Large intestine (tissue), 3 donors: ENCODE results near the gene VPS33B. TPM values are rescaled to one million over a fixed set of nuclear protein-coding genes. Genes with fewer than 3 reads are reported as not detected.

ENCODE experiments used
- DNase-seq, 2 donors: peaks; one replicate each; pipeline versions ENCODE4 v3.0.0 to v3.0.0-alpha.2; 2013
- H3K27ac ChIP-seq: one replicate; pipeline ENCODE4 v1.5.1; 2013; ENCODE audit warnings: low read length
- H3K27me3 ChIP-seq: 2 replicates; pipeline ENCODE4 v1.6.1; 2013; ENCODE audit warnings: low read length; ENCODE audit not compliant: control insufficient read depth, insufficient read depth
- H3K36me3 ChIP-seq: 2 replicates; pipeline ENCODE4 v1.6.1; 2013; ENCODE audit warnings: low read length; ENCODE audit not compliant: control insufficient read depth, insufficient read depth
- H3K4me1 ChIP-seq: one replicate; pipeline ENCODE4 v1.6.1; 2013; ENCODE audit warnings: low read length; ENCODE audit not compliant: control insufficient read depth, insufficient read depth
- H3K4me3 ChIP-seq: one replicate; pipeline ENCODE4 v1.5.1; 2013; ENCODE audit warnings: low read length
- H3K9me3 ChIP-seq: one replicate; pipeline ENCODE4 v1.6.1; 2013; ENCODE audit warnings: mild to moderate bottlenecking, low read depth, low read length, moderate library complexity; ENCODE audit not compliant: control insufficient read depth
- WGBS: methylation state at CpG from one replicate; pipeline ENCODE4 v1.1.5; 2013; ENCODE audit warnings: low lambda C conversion rate; ENCODE audit not compliant: insufficient coverage; 5-methylcytosine and 5-hydroxymethylcytosine counted together
- polyA plus RNA-seq: library from polyadenylated mRNA; unstranded; fragments of 120-200 nt; gene quantifications from one replicate; pipeline ENCODE4 v1.2.1, GENCODE V29; 2013

VPS33B gene
- polyA plus RNA-seq, 1 donor: 14.2 TPM

GRCh38 chr15:90953947-90954711, 68.3 kb downstream of the VPS33B start:
- H3K27me3 ChIP-seq: no peaks in the 10 kb centered on the region
- WGBS: no CpG with 5 or more reads among the region's 16 CpGs
- H3K4me1 ChIP-seq: peaks cover 15% of the 10 kb centered on the region
- H3K4me3 ChIP-seq: peak overlapping the region; percentile 100
- DNase-seq: no peak
- H3K9me3 ChIP-seq: no peaks in the 10 kb centered on the region
- peaks cover 43% of the 10 kb centered on the region for H3K36me3 ChIP-seq
- peak overlapping the region; percentile 96 for H3K27ac ChIP-seq

GRCh38 chr15:90952901-90953677, 69.3 kb downstream of the VPS33B start:
- peaks cover 15% of the 10 kb centered on the region for H3K4me1 ChIP-seq
- WGBS: no CpG with 5 or more reads among the region's 14 CpGs
- no peak overlapping the region for H3K27ac ChIP-seq
- H3K36me3 ChIP-seq: peaks cover 50% of the 10 kb centered on the region
- H3K27me3 ChIP-seq: no peaks in the 10 kb centered on the region
- no peak for DNase-seq
- H3K9me3 ChIP-seq: no peaks in the 10 kb centered on the region
- H3K4me3 ChIP-seq: no peak overlapping the region

- no peak overlapping the region for H3K27ac ChIP-seq
- H3K4me1 ChIP-seq: peaks cover 8% of the 10 kb centered on the region
- no peaks in the 10 kb centered on the region for H3K27me3 ChIP-seq
- no CpG with 5 or more reads among the region's 6 CpGs for WGBS
- DNase-seq: no peak
- no peaks in the 10 kb centered on the region for H3K9me3 ChIP-seq
- H3K4me3 ChIP-seq: no peak overlapping the region
- H3K36me3 ChIP-seq: peaks cover 68% of the 10 kb centered on the region
Measured at GRCh38 chr15:90950676-90951075, 71.7 kb downstream of the VPS33B start.

GRCh38 chr15:90949979-90950675, 72.3 kb downstream of the VPS33B start:
- H3K27ac ChIP-seq: no peak overlapping the region
- H3K4me1 ChIP-seq: peaks cover 2% of the 10 kb centered on the region
- no peak overlapping the region for H3K4me3 ChIP-seq
- no CpG with 5 or more reads among the region's 23 CpGs for WGBS
- no peak for DNase-seq
- no peaks in the 10 kb centered on the region for H3K9me3 ChIP-seq
- H3K27me3 ChIP-seq: no peaks in the 10 kb centered on the region
- H3K36me3 ChIP-seq: peaks cover 70% of the 10 kb centered on the region

Other genes starting within 250 kb of the VPS33B start
- 91.6 TPM for gene FURIN, start 154.0 kb downstream of the VPS33B start, polyA plus RNA-seq
- 17.9 TPM for gene FES, start 138.1 kb downstream of the VPS33B start, polyA plus RNA-seq
- 44.0 TPM for gene MAN2A2, start 119.3 kb downstream of the VPS33B start, polyA plus RNA-seq
- gene HDDC3, start 90.0 kb downstream of the VPS33B start, polyA plus RNA-seq: 19.2 TPM
- gene UNC45A, start 87.3 kb downstream of the VPS33B start, polyA plus RNA-seq: 49.1 TPM
- 22.9 TPM for gene RCCD1, start 67.7 kb downstream of the VPS33B start, polyA plus RNA-seq
- gene PRC1, start 28.1 kb downstream of the VPS33B start, polyA plus RNA-seq: 40.0 TPM
- gene SV2B, start 77.7 kb upstream of the VPS33B start, polyA plus RNA-seq: 2.4 TPM